SK-N-SH (cell line): Measurements from ENCODE around the gene POLD2. TPM values are rescaled to one million over a fixed set of nuclear protein-coding genes. Genes with fewer than 3 reads are reported as not detected.

ENCODE experiments used
- CTCF ChIA-PET: fragments of 300-600, 350-600 bp; formaldehyde crosslinking; extraction: SDS; loops from one replicate; lab custom pipeline; 2021; lab: Yijun Ruan, JAX
- POLR2A ChIA-PET: fragments of 350-600 bp; sonication (Branson Sonifier 250); formaldehyde crosslinking; extraction: SDS; loops from one replicate; lab custom pipeline; 2020; ENCODE audit warnings: antibody characterized with exemption, inconsistent platforms; lab: Yijun Ruan, JAX
- DNase-seq: peaks from one replicate; pipeline ENCODE4 v3.0.0; 2012
- H2AFZ ChIP-seq: fragments of 200-600 bp; sonication (generic); 2 replicates; pipeline ENCODE4 v1.8.1; 2016; ENCODE audit warnings: antibody characterized with exemption, mild to moderate bottlenecking, low read depth
- H3F3A ChIP-seq: fragments of 200-600 bp; sonication (generic); replicated peaks from 2 replicates; pipeline ENCODE3; 2016; ENCODE audit warnings: antibody characterized with exemption, mild to moderate bottlenecking; ENCODE audit not compliant: insufficient read depth
- H3K27ac ChIP-seq, 2 experiments: fragments of 200-500 bp in 1 of 2; fragments of 200-600 bp in 1 of 2; sonication (Bioruptor generic) in 1 of 2; sonication (generic), shearing (Covaris generic) in 1 of 2; 2 replicates each; pipeline versions ENCODE4 v1.5.1 to v1.6.1; 2014 to 2016; ENCODE audit warnings: low read depth in 2 of 2, inconsistent platforms in 1 of 2, low read length in 1 of 2, mild to moderate bottlenecking in 1 of 2, mixed read lengths in 1 of 2
- H3K27me3 ChIP-seq: fragments of 200-600 bp; sonication (generic), shearing (Covaris generic); 2 replicates; pipeline ENCODE4 v1.6.1; 2016; ENCODE audit warnings: mixed run types; ENCODE audit not compliant: insufficient read depth
- H3K36me3 ChIP-seq, 2 experiments: fragments of 200-500 bp in 1 of 2; fragments of 200-600 bp in 1 of 2; sonication (Bioruptor generic) in 1 of 2; sonication (generic) in 1 of 2; replicated peaks in 1 of 2; 2 replicates each; pipeline versions ENCODE3 to v1.5.1; 2014 to 2016; ENCODE audit warnings: low read length in 1 of 2, mild to moderate bottlenecking in 1 of 2; ENCODE audit not compliant: insufficient read depth in 2 of 2, control insufficient read depth in 1 of 2
- H3K4me1 ChIP-seq, 2 experiments: fragments of 200-500 bp in 1 of 2; fragments of 200-600 bp in 1 of 2; sonication (Bioruptor generic) in 1 of 2; sonication (generic), shearing (Covaris generic) in 1 of 2; 2 replicates each; pipeline versions ENCODE4 v1.5.1 to v1.6.1; 2014 to 2016; ENCODE audit warnings: low read depth in 1 of 2, low read length in 1 of 2, mixed run types in 1 of 2; ENCODE audit not compliant: insufficient read depth in 2 of 2, control insufficient read depth in 1 of 2
- H3K4me2 ChIP-seq: fragments of 200-600 bp; sonication (generic), shearing (Covaris generic); 2 replicates; pipeline ENCODE4 v1.6.1; 2017; ENCODE audit warnings: mixed run types
- H3K4me3 ChIP-seq, 2 experiments: fragments of 200-500 bp in 1 of 2; fragments of 200-600 bp in 1 of 2; sonication (Bioruptor generic) in 1 of 2; sonication (generic), shearing (Covaris generic) in 1 of 2; 2 replicates each; pipeline versions ENCODE4 v1.5.1 to v1.8.1; 2014 to 2016; ENCODE audit warnings: low read depth in 2 of 2, inconsistent platforms in 1 of 2, low read length in 1 of 2, mild to moderate bottlenecking in 1 of 2, mixed read lengths in 1 of 2, moderate library complexity in 1 of 2
- H3K79me2 ChIP-seq: fragments of 200-600 bp; sonication (generic); 2 replicates; pipeline ENCODE4 v1.8.1; 2017; ENCODE audit warnings: mild to moderate bottlenecking; ENCODE audit not compliant: insufficient read depth
- H3K9ac ChIP-seq: fragments of 200-600 bp; sonication (generic); 2 replicates; pipeline ENCODE4 v1.6.1; 2017; ENCODE audit warnings: mixed run types
- H3K9me2 ChIP-seq: fragments of 200-600 bp; sonication (generic); 2 replicates; pipeline ENCODE4 v1.6.1; 2017; ENCODE audit warnings: mixed run types
- H3K9me3 ChIP-seq: fragments of 200-600 bp; sonication (generic); 2 replicates; pipeline ENCODE4 v1.6.1; 2017; ENCODE audit warnings: mixed run types, mild to moderate bottlenecking, moderate library complexity
- H4K20me1 ChIP-seq: fragments of 200-600 bp; sonication (generic); 2 replicates; pipeline ENCODE4 v1.6.1; 2017; ENCODE audit warnings: mild to moderate bottlenecking, mixed run types; ENCODE audit not compliant: insufficient read depth
- ELF1 ChIP-seq: IDR thresholded peaks from 2 replicates; pipeline ENCODE4 v1.4.0; 2012
- EP300 ChIP-seq, 2 experiments: IDR thresholded peaks; 2 replicates each; pipeline versions ENCODE4 v1.4.0 to v1.6.1; 2012; ENCODE audit warnings: borderline replicate concordance in 1 of 2, low read depth in 1 of 2, low read length in 1 of 2
- GATA2 ChIP-seq: sonication (generic); formaldehyde crosslinking; IDR thresholded peaks from 2 replicates; pipeline ENCODE4 v1.5.0; 2020; ENCODE audit warnings: mild to moderate bottlenecking, missing genetic modification reagents
- NFIC ChIP-seq: IDR thresholded peaks from 2 replicates; pipeline ENCODE4 v1.4.0; 2012; ENCODE audit warnings: borderline replicate concordance
- NRF1 ChIP-seq: IDR thresholded peaks from 2 replicates; pipeline ENCODE4 v1.6.1; 2012; ENCODE audit warnings: low read depth, mild to moderate bottlenecking, low read length
- POLR2AphosphoS5 ChIP-seq: IDR thresholded peaks from 2 replicates; pipeline ENCODE4 v1.6.1; 2012; ENCODE audit warnings: low read depth, low read length
- RFX5 ChIP-seq: IDR thresholded peaks from 2 replicates; pipeline ENCODE4 v1.6.1; 2012; ENCODE audit warnings: mild to moderate bottlenecking, improper control_type of control experiment, low read length
- SMC3 ChIP-seq: IDR thresholded peaks from 2 replicates; pipeline ENCODE4 v1.6.1; 2012; ENCODE audit warnings: low read depth, low read length, improper control_type of control experiment
- USF2 ChIP-seq: fragments of 150-350 bp; IDR thresholded peaks from 2 replicates; pipeline ENCODE4 v1.6.1; 2017; ENCODE audit warnings: antibody characterized with exemption, low read length, low read depth, borderline replicate concordance
- YY1 ChIP-seq: IDR thresholded peaks from 2 replicates; pipeline ENCODE4 v1.4.0; 2012; ENCODE audit warnings: low read depth, mild to moderate bottlenecking
- WGBS: methylation state at CpG from one replicate; pipeline ENCODE4 v1.1.6; 2017; ENCODE audit warnings: low lambda C conversion rate; 5-methylcytosine and 5-hydroxymethylcytosine counted together
- polyA plus RNA-seq, 3 experiments: library from polyadenylated mRNA; depleted of rRNA; stranded (reverse); fragments of >200 nt; gene quantifications; 2 replicates each; pipeline ENCODE4 v1.2.3, GENCODE V29; 2012
- TF ChIP-seq, protein P1 (sequence below): IDR thresholded peaks from 2 replicates; pipeline ENCODE4; 2012

Gene POLD2
- polyA plus RNA-seq, 1 of the 3 experiments (the other 2 are of a cell fraction) = 194 TPM

DNA sequence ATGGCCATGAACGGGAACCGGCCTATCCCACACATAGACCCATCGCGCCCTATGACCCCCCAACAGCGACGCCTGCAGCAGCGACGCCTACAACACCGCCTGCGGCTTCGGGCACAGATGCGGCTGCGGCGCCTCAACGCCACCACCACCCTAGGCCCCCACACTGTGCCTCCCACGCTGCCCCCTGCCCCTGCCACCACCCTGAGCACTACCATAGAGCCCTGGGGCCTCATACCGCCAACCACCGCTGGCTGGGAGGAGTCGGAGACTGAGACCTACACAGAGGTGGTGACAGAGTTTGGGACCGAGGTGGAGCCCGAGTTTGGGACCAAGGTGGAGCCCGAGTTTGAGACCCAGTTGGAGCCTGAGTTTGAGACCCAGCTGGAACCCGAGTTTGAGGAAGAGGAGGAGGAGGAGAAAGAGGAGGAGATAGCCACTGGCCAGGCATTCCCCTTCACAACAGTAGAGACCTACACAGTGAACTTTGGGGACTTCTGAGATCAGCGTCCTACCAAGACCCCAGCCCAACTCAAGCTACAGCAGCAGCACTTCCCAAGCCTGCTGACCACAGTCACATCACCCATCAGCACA is 9.5 kb downstream of the POLD2 start:
- Histone ChIP-seq H3F3A (peaks cover 26% of the 10 kb centered on the region), H3K9me3 (no peaks in the 10 kb centered on the region), H3K27ac (no peak overlapping the region), H3K9ac (no peak overlapping the region), H3K27me3 (no peaks in the 10 kb centered on the region), H3K36me3 (peaks cover 22 to 83% of the 10 kb centered on the region in 2 experiments), H3K4me2 (no peak overlapping the region), H3K9me2 (no peaks in the 10 kb centered on the region), H3K4me1 (peaks cover 0 to 13% of the 10 kb centered on the region in 2 experiments; a peak in 1 of 4 replicates), H3K4me3 (no peak overlapping the region), H4K20me1 (peaks cover 12% of the 10 kb centered on the region; the same call in 1 of the 2 replicates), H3K79me2 (0 out of 2 replicates have a peak, but pooled peaks cover 3% of the 10 kb centered on the region), H2AFZ (no peak overlapping the region)
- DNase-seq = no peak
- 97% methylated on average over 22 of the region's 24 CpGs for WGBS
- TF ChIP-seq ELF1 = no peak
- TF ChIP-seq POLR2AphosphoS5 = no peak
- TF ChIP-seq NRF1 = no peak
- TF ChIP-seq SMC3 = no peak
- CTCF ChIA-PET = interaction anchor here (1.7 kb wide), 1 partner anchor 10 kb away, joined by 6 read pairs; the partner anchor contains the start of gene POLD2
- POLR2A ChIA-PET = interaction anchor here (3.0 kb wide), 1 partner anchor 9 kb away, joined by 18 read pairs; the partner anchor contains the start of gene POLD2

GRCh38 chr7:44112997-44113763 is 10.2 kb downstream of the POLD2 start:
- Histone ChIP-seq H4K20me1 (peaks cover 12% of the 10 kb centered on the region; the same call in 1 of the 2 replicates), H3K9me2 (no peaks in the 10 kb centered on the region), H3K9me3 (no peaks in the 10 kb centered on the region), H3F3A (peaks cover 26% of the 10 kb centered on the region), H3K4me2 (no peak overlapping the region), H3K36me3 (peaks cover 22 to 89% of the 10 kb centered on the region in 2 experiments), H3K27me3 (no peaks in the 10 kb centered on the region), H3K4me3 (no peak overlapping the region), H2AFZ (no peak overlapping the region)
- DNase-seq = peak; percentile 62
- POLR2A ChIA-PET = interaction anchor here (1.4 to 3.0 kb wide), 2 partner anchors 10 to 87 kb away, joined by 4 to 18 read pairs; partner anchors contain the start of genes POLD2 and YKT6
- CTCF ChIA-PET = interaction anchor here (1.1 to 1.7 kb wide), 2 partner anchors 10 to 18 kb away, joined by 6 read pairs; partner anchors contain the start of gene POLD2
- TF ChIP-seq POLR2AphosphoS5 (0 out of 2 replicates have a peak, but pooled peaks have one; percentile 6), GATA2 (CRISPR knock-in tag) (no peak)
- TF ChIP-seq, all 33 proteins: peak for 1
- Histone ChIP-seq H3K27ac (no peak overlapping the region), H3K79me2 (peaks cover 1% of the 10 kb centered on the region; the same call in 1 of the 2 replicates), H3K4me1 (peaks cover 0 to 13% of the 10 kb centered on the region in 2 experiments; a peak in 1 of 4 replicates), H3K9ac (no peak overlapping the region)
- 92% methylated on average over 34 of the region's 34 CpGs for WGBS

DNA sequence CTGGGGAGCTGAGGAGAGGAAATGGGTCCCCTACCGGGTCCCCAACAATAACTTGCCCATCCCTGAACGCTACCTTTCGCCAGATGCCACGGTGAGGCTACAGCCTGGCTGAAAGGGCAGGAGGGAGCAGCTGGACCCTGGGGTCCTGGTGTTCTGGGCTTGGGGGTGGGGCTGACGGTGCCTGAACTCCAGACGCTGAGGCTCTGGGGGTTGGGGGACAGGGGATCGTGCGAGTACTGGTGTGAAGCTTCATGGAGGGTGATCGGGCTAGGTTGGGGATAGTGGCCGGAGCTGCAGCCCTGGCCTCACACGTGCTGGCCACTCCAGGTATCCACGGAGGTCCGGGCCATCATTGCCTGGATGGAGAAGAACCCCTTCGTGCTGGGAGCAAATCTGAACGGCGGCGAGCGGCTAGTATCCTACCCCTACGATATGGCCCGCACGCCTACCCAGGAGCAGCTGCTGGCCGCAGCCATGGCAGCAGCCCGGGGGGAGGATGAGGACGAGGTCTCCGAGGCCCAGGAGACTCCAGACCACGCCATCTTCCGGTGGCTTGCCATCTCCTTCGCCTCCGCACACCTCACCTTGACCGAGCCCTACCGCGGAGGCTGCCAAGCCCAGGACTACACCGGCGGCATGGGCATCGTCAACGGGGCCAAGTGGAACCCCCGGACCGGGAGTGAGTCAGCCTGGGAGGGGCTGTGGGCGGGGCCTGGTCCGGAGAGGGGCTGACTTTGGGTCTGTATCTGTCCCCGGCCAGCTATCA is 10.9 kb downstream of the POLD2 start:
- no peaks in the 10 kb centered on the region for H3K9me3 ChIP-seq
- no peak overlapping the region for H3K4me2 ChIP-seq
- no peaks in the 10 kb centered on the region for H3K9me2 ChIP-seq
- H3K27ac ChIP-seq = no peak overlapping the region
- H3K27me3 ChIP-seq = no peaks in the 10 kb centered on the region
- peaks cover 0 to 13% of the 10 kb centered on the region in 2 experiments; a peak in 1 of 4 replicates for H3K4me1 ChIP-seq
- TF ChIP-seq NFIC (no peak), SMC3 (no peak), ELF1 (no peak), POLR2AphosphoS5 (no peak), EP300 (IDR thresholded peaks at IDR 0.05; ENCODE audit: borderline replicate concordance in 1 of 2, low read depth in 1 of 2, low read length in 1 of 2) (no peak), RFX5 (no peak), USF2 (no peak), YY1 (no peak)
- TF ChIP-seq, protein P1, sequence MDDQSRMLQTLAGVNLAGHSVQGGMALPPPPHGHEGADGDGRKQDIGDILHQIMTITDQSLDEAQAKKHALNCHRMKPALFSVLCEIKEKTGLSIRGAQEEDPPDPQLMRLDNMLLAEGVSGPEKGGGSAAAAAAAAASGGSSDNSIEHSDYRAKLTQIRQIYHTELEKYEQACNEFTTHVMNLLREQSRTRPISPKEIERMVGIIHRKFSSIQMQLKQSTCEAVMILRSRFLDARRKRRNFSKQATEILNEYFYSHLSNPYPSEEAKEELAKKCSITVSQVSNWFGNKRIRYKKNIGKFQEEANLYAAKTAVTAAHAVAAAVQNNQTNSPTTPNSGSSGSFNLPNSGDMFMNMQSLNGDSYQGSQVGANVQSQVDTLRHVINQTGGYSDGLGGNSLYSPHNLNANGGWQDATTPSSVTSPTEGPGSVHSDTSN = no peak
- peaks cover 22 to 90% of the 10 kb centered on the region in 2 experiments for H3K36me3 ChIP-seq
- peak; percentile 50 for DNase-seq
- peaks cover 12% of the 10 kb centered on the region; the same call in 1 of the 2 replicates for H4K20me1 ChIP-seq
- WGBS = 83% methylated on average over 34 of the region's 41 CpGs
- no peak overlapping the region for H2AFZ ChIP-seq
- no peak overlapping the region for H3K4me3 ChIP-seq
- CTCF ChIA-PET = interaction anchor here (1.0 to 1.1 kb wide), 3 partner anchors 11 to 22 kb away, joined by 3 to 6 read pairs (median 3); partner anchors contain the start of gene POLD2
- peaks cover 9% of the 10 kb centered on the region; the same call in 1 of the 2 replicates for H3K79me2 ChIP-seq
- peaks cover 26% of the 10 kb centered on the region for H3F3A ChIP-seq
- H3K9ac ChIP-seq = no peak overlapping the region
- POLR2A ChIA-PET = interaction anchor here (1.4 to 3.0 kb wide), 2 partner anchors 11 to 88 kb away, joined by 4 to 18 read pairs; partner anchors contain the start of genes POLD2 and YKT6
